ENCODE results near the gene SMIM45.

SMIM45 gene

DNA sequence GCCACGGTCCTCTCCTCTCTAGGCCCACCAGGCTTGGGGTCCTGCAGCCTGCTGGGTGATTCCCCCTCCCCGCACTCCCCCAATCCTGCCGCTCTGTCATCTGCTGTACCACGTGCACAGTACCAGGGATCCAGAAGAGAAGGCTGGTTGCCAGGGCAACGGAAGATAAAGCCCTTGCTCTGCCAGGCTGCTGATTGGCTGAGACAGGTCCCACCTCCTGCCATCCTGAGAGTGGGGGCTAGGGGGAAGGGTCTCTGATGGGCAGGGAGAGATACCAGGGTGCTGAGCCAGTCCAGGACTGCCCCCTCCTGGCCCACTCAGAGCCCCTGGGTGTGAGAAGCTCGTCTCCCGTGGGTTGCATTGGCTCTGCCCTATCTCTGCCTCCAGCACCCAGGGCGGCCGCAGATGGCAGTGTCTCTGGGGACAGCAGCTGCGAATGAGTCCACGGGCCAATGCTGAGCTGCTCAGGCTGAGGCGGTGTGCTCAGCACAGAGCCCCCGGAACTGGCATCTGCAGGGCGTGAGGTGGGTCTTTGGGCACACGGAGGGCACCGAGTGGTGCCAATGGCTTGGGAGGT, at the start of gene SMIM45:
TSS of gene SMIM45 (plus strand) at position 253 of the 577 bp plus-strand sequence.
- Mint-ChIP-seq H3K9me3 (no peaks in the 10 kb centered on the region), H3K4me3 (no peak within 1 kb of the TSS), H3K27ac (no peak within 1 kb of the TSS)

DNA sequence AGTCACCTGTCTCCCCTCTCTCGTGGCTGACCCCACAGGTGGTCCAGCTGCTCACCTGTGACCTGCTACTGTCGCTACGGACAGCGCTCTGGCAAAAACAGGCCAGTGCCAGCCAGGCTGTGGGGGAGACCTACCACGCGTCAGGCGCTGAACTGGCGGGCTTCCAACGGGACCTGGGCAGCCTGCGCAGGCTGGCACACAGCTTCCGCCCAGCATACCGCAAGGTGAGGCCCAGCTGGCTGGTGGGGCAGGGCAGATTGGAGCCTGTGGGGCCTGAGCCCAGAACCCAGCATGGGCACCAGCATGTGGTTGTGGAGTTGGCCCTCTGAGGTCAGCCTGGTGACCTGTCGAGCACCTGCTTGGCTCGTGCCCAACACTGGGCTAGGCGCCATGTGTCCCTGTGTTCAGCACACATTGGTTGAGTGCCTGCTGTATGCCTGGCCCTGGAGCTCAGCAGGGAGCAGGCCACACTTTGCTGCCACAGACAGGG, 49.0 kb upstream of the SMIM45 start:
- DNase-seq (ENCODE audit: low spot score), result no peak
- peaks cover 0 to 8% of the 10 kb centered on the region in 2 donors for H3K4me1 Mint-ChIP-seq (ENCODE audit: low read depth in 2 of 2)
- no peaks in the 10 kb centered on the region for H3K9me3 Mint-ChIP-seq
- no peak overlapping the region for H3K27ac Mint-ChIP-seq
- H3K27me3 Mint-ChIP-seq, result no peaks in the 10 kb centered on the region
- no peaks in the 10 kb centered on the region for H3K36me3 Mint-ChIP-seq
- no peak for ATAC-seq
- H3K4me3 Mint-ChIP-seq, result no peak overlapping the region

More for the DNA sequence above, at the start of gene SMIM45:
- peaks cover 2 to 4% of the 10 kb centered on the region in 2 donors for H3K4me1 Mint-ChIP-seq (ENCODE audit: low read depth in 2 of 2)
- ATAC-seq, result peak in 1 of 2 donors; percentile 14
- no peaks in the 10 kb centered on the region for H3K27me3 Mint-ChIP-seq
- no peak for DNase-seq (ENCODE audit: low spot score)
- H3K36me3 Mint-ChIP-seq, result no peaks in the 10 kb centered on the region

DNA sequence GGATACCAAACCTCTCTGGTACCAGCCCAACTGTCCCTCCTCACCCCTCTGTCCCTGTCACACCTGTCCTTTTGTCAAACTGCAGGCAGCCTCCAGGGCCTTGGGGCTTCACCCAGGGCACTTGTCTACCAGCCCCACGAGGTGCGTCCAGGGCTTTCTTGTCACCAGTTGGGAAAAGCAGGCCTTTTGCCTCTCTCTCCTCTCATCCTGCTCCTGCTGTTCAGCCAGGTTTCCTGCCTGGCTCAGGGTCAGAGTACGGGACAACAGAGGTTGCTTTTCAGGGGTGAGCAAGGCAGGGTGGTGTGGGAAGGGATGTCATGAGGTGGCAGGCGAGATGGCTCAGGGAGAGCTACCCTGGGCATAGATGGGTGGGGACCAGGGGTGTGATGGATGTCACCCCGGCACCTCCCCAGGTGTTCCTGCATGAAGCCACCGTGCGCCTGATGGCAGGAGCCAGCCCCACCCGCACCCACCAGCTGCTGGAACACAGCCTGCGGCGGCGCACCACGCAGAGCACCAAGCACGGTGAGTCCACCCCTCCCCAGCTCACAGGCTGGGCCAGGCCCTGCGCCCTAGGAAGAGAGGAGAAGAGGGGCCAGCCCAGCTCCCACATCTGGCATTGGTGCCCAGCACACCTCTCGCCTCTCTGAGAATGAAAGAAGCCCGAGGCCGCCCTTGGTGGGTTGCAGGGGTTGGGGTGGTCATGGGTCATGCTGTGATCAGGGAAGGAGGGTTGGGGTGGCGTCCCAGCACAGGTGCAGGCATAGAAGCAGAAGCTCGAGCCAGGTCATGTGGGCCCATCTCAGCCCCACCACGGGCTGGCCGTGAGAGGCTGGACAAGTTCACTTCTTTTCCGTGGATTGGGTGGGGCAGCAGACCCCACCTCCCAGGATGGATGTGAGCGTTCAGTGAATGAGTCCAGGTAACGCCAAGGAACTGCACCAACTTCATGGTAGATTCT, 47.2 kb upstream of the SMIM45 start:
- no peak for DNase-seq (ENCODE audit: low spot score)

DNA sequence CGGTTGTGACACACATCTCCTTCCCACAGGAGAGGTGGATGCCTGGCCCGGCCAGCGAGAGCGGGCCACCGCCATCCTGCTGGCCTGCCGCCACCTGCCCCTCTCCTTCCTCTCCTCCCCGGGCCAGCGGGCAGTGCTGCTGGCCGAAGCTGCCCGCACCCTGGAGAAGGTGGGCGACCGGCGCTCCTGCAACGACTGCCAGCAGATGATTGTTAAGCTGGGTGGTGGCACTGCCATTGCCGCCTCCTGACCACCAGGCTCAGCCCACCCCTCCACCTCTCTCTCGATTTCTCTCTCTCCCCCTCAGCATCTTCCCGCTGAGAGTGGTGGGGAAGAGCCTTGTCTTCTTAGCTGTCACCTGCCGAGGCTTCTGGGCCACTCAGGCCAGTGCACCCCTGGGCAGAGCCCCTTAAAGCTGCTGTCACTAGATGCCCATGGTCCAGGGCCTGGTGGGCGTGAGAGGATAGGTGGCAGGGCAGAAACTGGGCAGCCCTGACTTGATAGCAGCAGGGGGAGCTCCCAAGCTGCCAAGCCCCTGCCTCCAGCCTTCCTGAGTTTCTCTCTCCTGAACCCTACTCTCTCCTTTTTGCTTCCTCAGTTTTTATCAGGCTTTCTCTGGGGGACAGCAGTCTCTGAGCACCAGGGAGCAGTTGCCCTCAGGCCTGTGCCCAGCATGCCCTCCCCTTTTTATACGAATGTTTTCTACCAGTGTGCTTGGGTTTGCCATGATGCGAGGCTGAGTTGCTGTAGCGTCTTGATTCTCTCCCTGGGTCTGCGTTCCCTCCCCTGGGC, 46.3 kb upstream of the SMIM45 start:
- peak; percentile 50 for DNase-seq (ENCODE audit: low spot score)
- Mint-ChIP-seq H3K4me3 (no peak overlapping the region), H3K27me3 (no peaks in the 10 kb centered on the region), H3K4me1 (ENCODE audit: low read depth in 2 of 2) (peaks cover 5 to 18% of the 10 kb centered on the region in 2 donors), H3K9me3 (no peaks in the 10 kb centered on the region), H3K36me3 (no peaks in the 10 kb centered on the region), H3K27ac (no peak overlapping the region)
- no peak for ATAC-seq

More for the DNA sequence above, 47.2 kb upstream of the SMIM45 start:
- peaks cover 5 to 18% of the 10 kb centered on the region in 2 donors for H3K4me1 Mint-ChIP-seq (ENCODE audit: low read depth in 2 of 2)
- no peak for ATAC-seq
- H3K4me3 Mint-ChIP-seq, result no peak overlapping the region
- no peak overlapping the region for H3K27ac Mint-ChIP-seq
- H3K36me3 Mint-ChIP-seq, result no peaks in the 10 kb centered on the region
- H3K27me3 Mint-ChIP-seq, result no peaks in the 10 kb centered on the region
- no peaks in the 10 kb centered on the region for H3K9me3 Mint-ChIP-seq

DNA sequence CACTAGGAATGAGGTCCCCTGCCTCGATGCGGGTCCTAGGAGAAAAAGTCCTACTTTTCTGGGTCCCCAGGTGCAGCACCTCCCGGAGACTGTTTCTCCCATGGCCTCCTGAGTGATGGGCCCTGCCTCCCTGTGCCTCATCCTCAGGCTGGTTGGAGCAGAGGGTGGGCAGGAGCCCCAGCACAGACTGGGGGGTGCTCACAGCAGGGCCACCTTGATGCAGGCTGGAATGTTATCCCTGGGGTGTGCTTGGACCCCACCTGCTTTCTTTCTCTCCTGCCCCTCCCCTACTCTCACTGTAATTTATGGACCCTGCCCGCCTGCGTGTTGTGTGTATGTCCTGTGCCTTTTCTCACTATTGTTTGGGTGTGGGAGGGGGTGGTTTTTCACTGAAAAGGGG, 45.1 kb upstream of the SMIM45 start:
- H3K27me3 Mint-ChIP-seq, result peaks cover 5 to 7% of the 10 kb centered on the region in 2 donors
- peaks cover 5 to 23% of the 10 kb centered on the region in 2 donors for H3K4me1 Mint-ChIP-seq (ENCODE audit: low read depth in 2 of 2)
- no peak overlapping the region for H3K4me3 Mint-ChIP-seq
- no peaks in the 10 kb centered on the region for H3K36me3 Mint-ChIP-seq
- no peak for ATAC-seq
- no peak for DNase-seq (ENCODE audit: low spot score)
- no peaks in the 10 kb centered on the region for H3K9me3 Mint-ChIP-seq
- no peak overlapping the region for H3K27ac Mint-ChIP-seq

DNA sequence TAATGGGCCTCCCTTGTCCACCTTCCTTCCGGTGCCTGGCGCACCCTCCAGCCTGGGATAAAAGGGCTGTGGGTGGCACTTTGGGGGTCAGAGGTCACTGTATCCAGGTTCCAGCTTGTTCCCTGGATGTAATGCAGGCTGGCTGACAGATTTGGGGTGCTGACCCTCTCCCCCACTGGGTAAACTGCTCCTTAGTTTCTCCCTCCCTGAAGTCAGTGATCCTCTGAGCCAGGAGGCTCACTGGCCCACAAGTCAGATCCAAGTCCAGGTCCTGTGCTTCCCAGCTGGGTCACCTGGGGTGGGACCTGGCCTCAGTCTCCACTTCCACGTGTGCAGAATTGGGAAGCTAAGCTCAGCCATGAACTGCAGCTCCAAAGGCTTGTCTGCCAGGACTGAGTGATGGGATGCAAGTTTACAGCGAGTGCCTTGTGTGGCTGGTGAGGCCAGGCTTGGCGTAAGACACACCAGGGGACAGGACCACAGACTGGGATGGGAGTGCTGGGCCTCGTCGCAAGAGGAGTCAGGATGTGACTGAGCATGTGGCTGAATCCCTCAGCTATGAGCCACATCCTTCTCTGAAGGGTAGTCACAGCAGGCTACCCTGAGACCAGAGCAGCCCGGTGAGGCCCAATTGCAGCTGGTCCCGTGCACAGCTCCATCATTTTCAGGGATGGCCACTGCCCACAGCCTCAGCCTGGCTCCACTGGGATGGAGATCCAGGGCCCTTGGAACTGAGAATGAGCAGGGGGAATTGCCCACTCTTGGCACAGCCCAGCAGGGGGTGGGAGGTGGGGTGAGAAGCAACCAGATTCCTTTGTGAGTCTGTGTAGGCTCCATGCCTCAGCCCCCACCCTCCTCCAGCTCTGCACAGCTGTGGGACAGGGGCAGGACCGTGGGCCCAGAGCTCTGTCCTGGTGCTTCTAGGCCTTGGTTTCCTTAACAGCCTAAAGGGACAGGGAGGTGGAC, 44.2 kb upstream of the SMIM45 start:
- Mint-ChIP-seq H3K9me3 (no peaks in the 10 kb centered on the region), H3K27ac (no peak overlapping the region), H3K4me1 (ENCODE audit: low read depth in 2 of 2) (peaks cover 5 to 28% of the 10 kb centered on the region in 2 donors), H3K27me3 (peaks cover 10 to 15% of the 10 kb centered on the region in 2 donors), H3K36me3 (no peaks in the 10 kb centered on the region), H3K4me3 (no peak overlapping the region)
- ATAC-seq (peak; percentile 17 to 39), DNase-seq (ENCODE audit: low spot score) (peak; percentile 54)

DNA sequence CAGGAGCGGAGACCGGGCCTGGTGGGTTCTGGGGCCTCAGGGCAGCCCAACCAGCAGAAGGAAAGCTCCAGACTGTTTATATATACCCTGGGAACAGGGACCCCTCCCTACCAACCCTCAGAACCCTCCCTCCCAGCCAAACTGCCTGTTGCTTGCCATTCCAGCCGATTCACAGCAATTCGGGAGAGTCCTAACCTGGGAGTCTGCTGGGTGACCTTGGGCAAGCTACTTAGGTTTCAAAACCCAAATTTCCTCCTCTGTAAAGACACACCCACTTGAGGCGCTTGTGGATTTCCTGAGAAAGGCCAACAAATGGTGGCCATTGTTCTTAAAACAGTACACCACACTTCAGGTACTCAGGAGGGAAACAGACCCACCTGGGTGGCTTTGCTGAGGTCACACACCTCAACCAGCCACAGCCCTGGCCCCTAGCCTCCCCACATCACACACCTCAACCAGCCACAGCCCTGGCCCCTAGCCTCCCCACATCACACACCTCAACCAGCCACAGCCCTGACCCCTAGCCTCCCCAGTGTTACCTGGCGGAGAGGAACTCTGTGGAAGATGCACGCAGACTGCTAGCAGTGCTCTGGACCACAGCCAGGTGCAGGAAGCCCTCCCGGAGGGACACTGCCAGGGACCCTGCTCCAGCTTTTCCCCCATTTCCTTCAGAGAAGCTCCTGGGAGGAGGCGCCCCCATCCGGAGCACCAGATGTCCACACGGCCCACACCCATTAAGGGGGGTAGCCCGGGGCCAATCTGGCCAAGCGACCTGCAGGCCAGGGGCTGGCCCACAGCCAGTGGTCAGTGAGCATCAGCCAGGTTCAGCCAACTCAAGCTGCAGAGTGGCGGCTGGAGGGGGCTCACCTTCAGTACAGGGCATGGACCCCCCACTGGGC, 43.3 kb upstream of the SMIM45 start:
- peak in 1 of 2 donors; percentile 43 for ATAC-seq
- Mint-ChIP-seq H3K4me1 (ENCODE audit: low read depth in 2 of 2) (peaks cover 5 to 29% of the 10 kb centered on the region in 2 donors), H3K27ac (no peak overlapping the region), H3K36me3 (no peaks in the 10 kb centered on the region), H3K4me3 (peak overlapping the region; percentile 22), H3K9me3 (no peaks in the 10 kb centered on the region), H3K27me3 (peaks cover 17 to 22% of the 10 kb centered on the region in 2 donors)
- peak; percentile 55 for DNase-seq (ENCODE audit: low spot score)

DNA sequence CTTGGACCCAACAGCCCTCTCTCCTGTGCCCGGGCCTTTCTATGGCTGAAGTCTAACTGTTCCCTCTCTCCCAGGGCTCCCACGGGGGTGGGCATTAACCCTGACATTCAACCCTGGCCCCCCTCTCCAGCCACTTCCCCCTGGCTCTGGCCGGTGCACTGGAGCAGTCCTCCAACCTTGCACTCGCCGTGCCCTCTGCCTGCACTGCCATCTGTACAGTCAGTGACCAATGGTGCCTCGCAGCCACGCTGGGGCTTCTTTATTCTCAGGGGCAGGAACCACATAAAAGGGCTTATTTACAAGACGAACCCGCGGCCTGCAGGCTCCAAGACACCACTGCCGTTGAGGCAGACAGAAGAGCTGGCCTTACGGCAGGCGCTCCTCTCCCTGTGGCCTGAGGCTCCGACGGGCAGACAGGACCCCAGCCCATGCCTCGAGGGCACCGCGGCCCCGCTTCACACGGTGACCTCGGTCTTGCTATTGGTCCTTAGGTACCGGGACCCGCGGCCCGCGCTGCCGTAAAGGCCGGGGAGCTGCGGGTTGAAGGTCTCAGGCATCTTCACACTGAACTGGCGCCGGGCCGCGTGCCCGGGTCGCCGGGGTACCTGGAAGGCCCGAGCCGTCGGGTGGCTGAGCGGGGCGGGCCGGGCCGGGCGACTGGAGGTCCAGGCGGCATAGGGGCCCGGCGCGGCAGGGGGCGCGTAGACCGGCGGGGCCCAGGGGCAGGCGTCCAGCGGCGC, 42.5 kb upstream of the SMIM45 start:
- Mint-ChIP-seq H3K9me3 (no peaks in the 10 kb centered on the region), H3K36me3 (no peaks in the 10 kb centered on the region), H3K4me3 (peak overlapping the region; percentile 27), H3K27me3 (peaks cover 17 to 22% of the 10 kb centered on the region in 2 donors), H3K4me1 (ENCODE audit: low read depth in 2 of 2) (peaks cover 5 to 29% of the 10 kb centered on the region in 2 donors), H3K27ac (no peak overlapping the region)
- DNase-seq (ENCODE audit: low spot score) (peak; percentile 59), ATAC-seq (no peak)

DNA sequence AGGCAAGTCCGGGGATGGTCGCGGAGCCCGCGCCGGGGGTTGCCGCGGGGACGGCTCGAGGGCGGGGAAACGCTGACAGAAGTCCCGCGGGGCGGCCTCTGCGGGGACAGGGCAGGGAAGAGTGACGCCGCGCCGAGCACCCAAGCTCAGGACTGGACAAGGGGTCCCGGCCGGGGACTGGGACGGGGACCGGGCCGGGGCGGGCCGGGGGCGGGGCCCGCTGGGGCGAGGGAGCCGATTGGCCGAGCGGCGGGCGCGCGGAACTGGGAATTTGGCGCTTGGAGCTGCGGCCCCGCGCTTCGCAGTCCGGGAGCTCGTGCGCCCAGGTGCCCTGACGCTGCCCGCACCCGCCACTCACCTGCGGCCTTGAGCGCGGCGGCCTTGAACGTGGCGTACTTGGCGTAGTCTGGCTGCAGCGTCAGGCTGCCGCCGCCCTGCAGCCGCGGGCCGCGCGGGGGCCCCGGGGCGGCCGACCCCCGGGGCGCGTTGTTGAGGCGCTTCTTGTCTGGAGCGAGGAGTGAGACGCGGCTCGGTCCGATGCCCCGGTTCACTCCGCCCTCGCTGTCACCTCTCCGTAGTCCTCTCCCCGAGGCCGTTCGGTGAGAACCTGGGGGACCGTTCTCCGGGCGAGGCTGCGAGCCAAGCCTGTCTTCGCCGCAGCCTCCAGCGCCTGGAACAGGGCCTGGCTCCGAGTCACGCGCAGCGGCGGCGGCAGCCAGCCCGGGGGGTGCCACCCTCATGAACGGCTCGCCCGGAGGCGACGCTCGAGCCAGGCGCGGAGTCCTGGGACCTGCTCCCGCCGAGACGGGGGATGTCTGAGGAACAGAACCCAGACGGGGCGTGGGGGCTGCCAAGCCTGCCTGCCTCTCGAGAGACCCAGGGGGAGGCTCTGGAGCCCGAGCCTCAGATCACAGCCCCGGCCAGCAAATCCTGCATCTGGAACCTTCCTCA, 41.6 kb upstream of the SMIM45 start:
- Mint-ChIP-seq H3K4me3 (no peak overlapping the region), H3K9me3 (no peaks in the 10 kb centered on the region), H3K27me3 (peaks cover 17 to 22% of the 10 kb centered on the region in 2 donors), H3K4me1 (ENCODE audit: low read depth in 2 of 2) (peaks cover 5 to 29% of the 10 kb centered on the region in 2 donors), H3K36me3 (no peaks in the 10 kb centered on the region), H3K27ac (no peak overlapping the region)
- ATAC-seq (peak; percentile 28 to 48), DNase-seq (ENCODE audit: low spot score) (peak; percentile 60)

DNA sequence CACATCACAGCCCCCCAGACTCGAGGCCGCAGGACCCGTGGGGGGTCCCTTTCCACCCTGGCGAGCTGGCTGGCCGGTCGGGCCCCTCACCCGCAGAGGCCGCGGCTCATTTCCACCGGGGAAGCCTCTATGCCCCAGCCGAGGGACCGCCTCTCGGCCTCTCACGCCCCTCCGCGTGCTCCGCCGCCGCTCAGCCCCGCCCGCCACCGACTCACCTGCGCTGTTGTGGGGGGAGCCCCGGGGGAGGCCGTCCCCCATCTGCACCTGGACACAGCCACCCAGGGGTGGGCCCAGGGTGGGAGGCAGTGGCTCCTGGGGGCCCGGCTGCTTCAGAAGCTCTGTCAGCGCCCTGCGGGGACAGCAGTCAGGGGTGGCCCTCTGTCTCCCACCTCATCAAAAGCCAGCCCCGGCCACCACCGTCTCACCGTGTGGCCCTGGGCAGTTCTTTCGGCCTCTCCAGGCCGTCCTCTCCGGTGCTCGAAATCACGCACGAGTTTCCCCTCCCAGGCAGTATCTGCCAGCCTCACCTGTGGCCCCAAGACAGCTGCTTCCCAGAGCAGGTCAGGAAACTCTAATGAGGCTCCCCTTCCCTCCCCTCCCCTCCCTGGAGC, 40.8 kb upstream of the SMIM45 start:
- DNase-seq (ENCODE audit: low spot score), result no peak
- H3K4me3 Mint-ChIP-seq, result peak overlapping the region; percentile 44
- no peaks in the 10 kb centered on the region for H3K36me3 Mint-ChIP-seq
- H3K4me1 Mint-ChIP-seq (ENCODE audit: low read depth in 2 of 2), result peaks cover 5 to 31% of the 10 kb centered on the region in 2 donors
- no peak for ATAC-seq
- no peak overlapping the region for H3K27ac Mint-ChIP-seq
- H3K27me3 Mint-ChIP-seq, result peaks cover 19 to 27% of the 10 kb centered on the region in 2 donors
- no peaks in the 10 kb centered on the region for H3K9me3 Mint-ChIP-seq

All from natural killer cell treated with Interleukin-12 subunit alpha and Interleukin-12 subunit beta and Interleukin-15 and Interleukin-18, amount 100 ng/mL, for 72 hours (primary cell).